Stimulated activated CD4-positive, alpha-beta T cell treated with anti-CD3 and anti-CD28 coated beads, Interleukin-15, amount 100 ng/mL, for 24 hours (primary cell): Measurements from ENCODE around the gene MTCH1.

Source experiments
- DNase-seq: peaks from one replicate; pipeline ENCODE4 v3.0.0-alpha.2; 2020

MTCH1 gene

GRCh38 chr6:37017606-37018197 lies 31.7 kb upstream of the MTCH1 start:
- no peak for DNase-seq

- no peak for DNase-seq
Measured at GRCh38 chr6:37016995-37017394, 31.0 kb upstream of the MTCH1 start.

- DNase-seq, result no peak
Measured at GRCh38 chr6:37015532-37015931, 29.5 kb upstream of the MTCH1 start.

GRCh38 chr6:37014667-37015066 lies 28.7 kb upstream of the MTCH1 start:
- no peak for DNase-seq

- no peak for DNase-seq
Measured at GRCh38 chr6:37013516-37014491, 27.8 kb upstream of the MTCH1 start.

- no peak for DNase-seq
Measured at GRCh38 chr6:37011656-37012378, 25.8 kb upstream of the MTCH1 start.

- DNase-seq, result no peak
Measured at GRCh38 chr6:37010402-37010892, 24.5 kb upstream of the MTCH1 start.

GRCh38 chr6:37008484-37009465 lies 22.8 kb upstream of the MTCH1 start:
- no peak for DNase-seq

GRCh38 chr6:37007340-37008043 lies 21.5 kb upstream of the MTCH1 start:
- DNase-seq, result no peak

GRCh38 chr6:37006793-37007339 lies 20.9 kb upstream of the MTCH1 start:
- no peak for DNase-seq

- DNase-seq, result no peak
Measured at GRCh38 chr6:37005827-37006567, 20.0 kb upstream of the MTCH1 start.

GRCh38 chr6:37005061-37005810 lies 19.2 kb upstream of the MTCH1 start, which contains the start of gene FGD2:
FGD2 (plus strand) TSS chr6:37005655; CDS start chr6:37005818, 163 bp downstream.
- no peak for DNase-seq

- DNase-seq, result no peak
Measured at GRCh38 chr6:37004044-37004980, 18.3 kb upstream of the MTCH1 start.

GRCh38 chr6:36999751-37000125 lies 13.7 kb upstream of the MTCH1 start:
- DNase-seq, result no peak

- no peak for DNase-seq
Measured at GRCh38 chr6:36999061-36999750, 13.2 kb upstream of the MTCH1 start.

GRCh38 chr6:36998723-36999038 lies 12.7 kb upstream of the MTCH1 start:
- no peak for DNase-seq

GRCh38 chr6:36997811-36998722 lies 12.1 kb upstream of the MTCH1 start:
- no peak for DNase-seq
